Osteoblast (primary cell): ENCODE data around the gene GDF15. TPM values are rescaled to one million over a fixed set of nuclear protein-coding genes. Genes with fewer than 3 reads are reported as not detected.
A peak's percentile ranks its signal among the peaks of the same experiment; 100 is the strongest.

Source experiments
- DNase-seq: peaks from one replicate; pipeline ENCODE4 v3.0.0; 2011; ENCODE audit warnings: low spot score, mixed read lengths; ENCODE audit not compliant: insufficient read length; ENCODE audit errors: missing footprints
- H2AFZ ChIP-seq: 2 replicates; pipeline ENCODE4 v1.6.0; 2011; ENCODE audit warnings: mild to moderate bottlenecking, low read length
- H3K27ac ChIP-seq: 2 replicates; pipeline ENCODE4 v1.5.1; 2011; ENCODE audit warnings: mild to moderate bottlenecking, low read depth, low read length, moderate library complexity
- H3K27me3 ChIP-seq: 2 replicates; pipeline ENCODE4 v1.6.0; 2012; ENCODE audit warnings: mild to moderate bottlenecking, control low read depth, inconsistent platforms, low read length, moderate library complexity; ENCODE audit not compliant: insufficient read depth
- H3K36me3 ChIP-seq: 2 replicates; pipeline ENCODE4 v1.5.1; 2011; ENCODE audit warnings: mild to moderate bottlenecking, low read length, control low read depth, moderate library complexity; ENCODE audit not compliant: insufficient read depth
- H3K4me1 ChIP-seq: 2 replicates; pipeline ENCODE4 v1.5.1; 2011; ENCODE audit warnings: mild to moderate bottlenecking, low read length, control low read depth, moderate library complexity; ENCODE audit not compliant: insufficient read depth
- H3K4me2 ChIP-seq: 2 replicates; pipeline ENCODE4 v1.6.0; 2011; ENCODE audit warnings: mild to moderate bottlenecking, low read length; ENCODE audit not compliant: insufficient read depth
- H3K4me3 ChIP-seq: fragments of 200-600 bp; sonication (generic); 3 replicates; pipeline ENCODE4 v1.5.1; 2012; ENCODE audit warnings: mild to moderate bottlenecking, low read length, inconsistent platforms; ENCODE audit not compliant: insufficient read depth
- H3K79me2 ChIP-seq: 2 replicates; pipeline ENCODE4 v1.6.0; 2012; ENCODE audit warnings: mild to moderate bottlenecking, low read length, control low read depth, inconsistent platforms; ENCODE audit not compliant: insufficient read depth
- H3K9me3 ChIP-seq: 2 replicates; pipeline ENCODE4 v1.5.1; 2011; ENCODE audit warnings: low read depth, low read length, control low read depth
- H4K20me1 ChIP-seq: 2 replicates; pipeline ENCODE4 v1.6.0; 2012; ENCODE audit warnings: mild to moderate bottlenecking, low read length, control low read depth; ENCODE audit not compliant: insufficient read depth
- CTCF ChIP-seq: IDR thresholded peaks from 2 replicates; pipeline ENCODE4 v1.5.1; 2011; ENCODE audit warnings: mild to moderate bottlenecking, low read depth, low read length, moderate library complexity; ENCODE audit errors: extremely low read depth
- total RNA-seq: library from RNA; depleted of rRNA; stranded (reverse); fragments of >200 nt; gene quantifications from 2 replicates; pipeline ENCODE4 v1.2.3, GENCODE V29; 2012

GDF15 gene
- total RNA-seq, 1 donor: 74.2 TPM

GRCh38 chr19:18364826-18365528 lies 21.0 kb upstream of the GDF15 start:
- Histone ChIP-seq H3K4me1 (peaks cover 19% of the 10 kb centered on the region), H3K79me2 (no peaks in the 10 kb centered on the region), H2AFZ (no peak overlapping the region), H3K4me3 (no peak overlapping the region), H3K36me3 (peaks cover 1% of the 10 kb centered on the region), H3K4me2 (peak overlapping the region; percentile 37), H3K27ac (peak overlapping the region; percentile 93), H3K27me3 (no peaks in the 10 kb centered on the region), H4K20me1 (no peaks in the 10 kb centered on the region), H3K9me3 (no peaks in the 10 kb centered on the region)
- peak; percentile 97 for DNase-seq
- TF ChIP-seq CTCF: no peak

GRCh38 chr19:18366021-18366435 lies 19.9 kb upstream of the GDF15 start:
- H3K27ac ChIP-seq: peak overlapping the region; percentile 93
- no peak for TF ChIP-seq CTCF
- H2AFZ ChIP-seq: no peak overlapping the region
- H3K4me2 ChIP-seq: no peak overlapping the region
- no peak for DNase-seq
- H3K4me3 ChIP-seq: no peak overlapping the region
- H3K9me3 ChIP-seq: no peaks in the 10 kb centered on the region
- no peaks in the 10 kb centered on the region for H4K20me1 ChIP-seq
- no peaks in the 10 kb centered on the region for H3K27me3 ChIP-seq
- no peaks in the 10 kb centered on the region for H3K36me3 ChIP-seq
- peaks cover 19% of the 10 kb centered on the region for H3K4me1 ChIP-seq
- no peaks in the 10 kb centered on the region for H3K79me2 ChIP-seq

GRCh38 chr19:18368504-18369222 lies 17.3 kb upstream of the GDF15 start:
- H3K9me3 ChIP-seq: no peaks in the 10 kb centered on the region
- no peaks in the 10 kb centered on the region for H3K79me2 ChIP-seq
- H3K4me2 ChIP-seq: no peak overlapping the region
- no peak for DNase-seq
- H4K20me1 ChIP-seq: no peaks in the 10 kb centered on the region
- no peak overlapping the region for H2AFZ ChIP-seq
- no peak for TF ChIP-seq CTCF
- H3K27me3 ChIP-seq: no peaks in the 10 kb centered on the region
- H3K27ac ChIP-seq: no peak overlapping the region
- peaks cover 21% of the 10 kb centered on the region for H3K4me1 ChIP-seq
- H3K36me3 ChIP-seq: no peaks in the 10 kb centered on the region
- no peak overlapping the region for H3K4me3 ChIP-seq

GRCh38 chr19:18373407-18373891 lies 12.5 kb upstream of the GDF15 start:
- no peak for TF ChIP-seq CTCF
- no peak overlapping the region for H3K4me2 ChIP-seq

More at GRCh38 chr19:18373407-18373891, 12.5 kb upstream of the GDF15 start:
- Histone ChIP-seq H3K27me3 (no peaks in the 10 kb centered on the region), H4K20me1 (no peaks in the 10 kb centered on the region), H3K79me2 (no peaks in the 10 kb centered on the region), H3K9me3 (no peaks in the 10 kb centered on the region), H2AFZ (peak overlapping the region; percentile 47), H3K36me3 (no peaks in the 10 kb centered on the region), H3K4me1 (peaks cover 17% of the 10 kb centered on the region), H3K4me3 (no peak overlapping the region), H3K27ac (peak overlapping the region; percentile 98)
- no peak for DNase-seq
